Fibroblast of lung (primary cell): ENCODE data around the gene CYP26C1. TPM values are rescaled to one million over a fixed set of nuclear protein-coding genes. Genes with fewer than 3 reads are reported as not detected.

Experiments
- DNase-seq, 2 donors: peaks; one replicate each; pipeline versions ENCODE4 v3.0.0 to v3.0.0-alpha.2; 2010; ENCODE audit warnings: low read depth in 2 of 2
- H2AFZ ChIP-seq: 2 replicates; pipeline ENCODE4 v1.5.1; 2012; ENCODE audit warnings: low read length, control low read depth, inconsistent platforms
- H3K27ac ChIP-seq: 2 replicates; pipeline ENCODE4 v1.5.1; 2011; ENCODE audit warnings: low read length, control low read depth; ENCODE audit not compliant: insufficient read depth
- H3K27me3 ChIP-seq: 2 replicates; pipeline ENCODE4 v1.5.1; 2011; ENCODE audit warnings: mild to moderate bottlenecking, low read length; ENCODE audit not compliant: control insufficient read depth, insufficient read depth
- H3K36me3 ChIP-seq: 2 replicates; pipeline ENCODE4 v1.5.1; 2011; ENCODE audit warnings: low read length; ENCODE audit not compliant: control insufficient read depth, insufficient read depth
- H3K4me1 ChIP-seq: 2 replicates; pipeline ENCODE4 v1.5.1; 2011; ENCODE audit warnings: low read length; ENCODE audit not compliant: control insufficient read depth, insufficient read depth; ENCODE audit errors: extremely low read depth
- H3K4me2 ChIP-seq: 2 replicates; pipeline ENCODE4 v1.5.1; 2011; ENCODE audit warnings: low read length, control low read depth; ENCODE audit not compliant: insufficient read depth; ENCODE audit errors: extremely low read depth
- H3K4me3 ChIP-seq, 4 experiments: fragments of 200-600 bp in 1 of 4; sonication (generic) in 1 of 4; replicated peaks in 1 of 4; 2 replicates each; pipeline ENCODE4 v1.5.1; 2011 to 2016; ENCODE audit warnings: low read length in 4 of 4, low read depth in 3 of 4, mild to moderate bottlenecking in 3 of 4, control low read depth in 2 of 4, inconsistent platforms in 1 of 4, mixed read lengths in 1 of 4; ENCODE audit not compliant: insufficient read depth in 1 of 4; ENCODE audit errors: control extremely low read depth in 1 of 4
- H3K79me2 ChIP-seq: 2 replicates; pipeline ENCODE4 v1.5.1; 2012; ENCODE audit warnings: mild to moderate bottlenecking, low read length, inconsistent platforms; ENCODE audit not compliant: control insufficient read depth, insufficient read depth
- H3K9ac ChIP-seq: 2 replicates; pipeline ENCODE4 v1.5.1; 2011; ENCODE audit warnings: mild to moderate bottlenecking, low read length, control low read depth; ENCODE audit not compliant: insufficient read depth
- H3K9me3 ChIP-seq: 2 replicates; pipeline ENCODE4 v1.5.1; 2012; ENCODE audit warnings: low read depth, low read length; ENCODE audit not compliant: control insufficient read depth, insufficient read depth
- H4K20me1 ChIP-seq: 2 replicates; pipeline ENCODE4 v1.5.1; 2011; ENCODE audit warnings: low read length; ENCODE audit not compliant: control insufficient read depth, insufficient read depth; ENCODE audit errors: extremely low read depth
- CTCF ChIP-seq, 2 donors: IDR thresholded peaks in 1 of 2; conservative IDR thresholded peaks in 1 of 2; 1 replicate in 1 of 2; 2 replicates in 1 of 2; pipeline ENCODE4 v1.5.1; 2011 to 2012; ENCODE audit warnings: low read length in 2 of 2, control low read depth in 1 of 2, inconsistent platforms in 1 of 2, low read depth in 1 of 2, mild to moderate bottlenecking in 1 of 2
- EZH2 ChIP-seq: IDR thresholded peaks from 2 replicates; pipeline ENCODE4 v1.5.1; 2012; ENCODE audit warnings: low read length, control low read depth, mild to moderate bottlenecking; ENCODE audit errors: missing control alignments
- polyA plus RNA-seq, 2 donors: library from polyadenylated mRNA; depleted of rRNA in 1 of 2; stranded (reverse) in 1 of 2; unstranded in 1 of 2; fragments of >200 nt; gene quantifications; 2 replicates each; pipeline ENCODE4 v1.2.1, GENCODE V29; 2011 to 2012; ENCODE audit warnings: missing spikeins in 1 of 2
- total RNA-seq: library from RNA; depleted of rRNA; stranded (reverse); fragments of >200 nt; gene quantifications from 2 replicates; pipeline ENCODE4 v1.2.1, GENCODE V29; 2014

The CYP26C1 gene
- total and polyA plus RNA-seq, 2 donors (not counting 1 experiment from before 2014, with no cell fraction given): under 0.01 to 0.03 TPM

GRCh38 chr10:93080350-93081046 lies 19.9 kb downstream of the CYP26C1 start:
- Histone ChIP-seq H3K4me2 (peak overlapping the region; percentile 51), H3K4me3 (peak overlapping the region in 2 of 4 experiments; percentile 18 to 39)

GRCh38 chr10:93081318-93081717 lies 20.7 kb downstream of the CYP26C1 start:
- Histone ChIP-seq H3K4me1 (no peaks in the 10 kb centered on the region), H3K9me3 (no peaks in the 10 kb centered on the region), H4K20me1 (no peaks in the 10 kb centered on the region), H3K27me3 (peaks cover 6% of the 10 kb centered on the region), H3K79me2 (no peaks in the 10 kb centered on the region), H3K4me2 (no peak overlapping the region), H3K4me3 (no peak overlapping the region), H3K36me3 (no peaks in the 10 kb centered on the region), H2AFZ (no peak overlapping the region), H3K27ac (no peak overlapping the region), H3K9ac (no peak overlapping the region)
- no peak for DNase-seq
- TF ChIP-seq CTCF (conservative IDR thresholded peaks at IDR 0.05 in 1 of 2, IDR thresholded peaks at IDR 0.05 in 1 of 2; ENCODE audit: low read depth in 1 of 2, low read length in 2 of 2): no peak

More at GRCh38 chr10:93080350-93081046, 19.9 kb downstream of the CYP26C1 start:
- no peaks in the 10 kb centered on the region for H4K20me1 ChIP-seq
- no peak overlapping the region for H3K9ac ChIP-seq
- H3K9me3 ChIP-seq: no peaks in the 10 kb centered on the region
- H3K27me3 ChIP-seq: peaks cover 12% of the 10 kb centered on the region
- no peaks in the 10 kb centered on the region for H3K36me3 ChIP-seq
- TF ChIP-seq EZH2 (no peak), CTCF (conservative IDR thresholded peaks at IDR 0.05 in 1 of 2, IDR thresholded peaks at IDR 0.05 in 1 of 2; ENCODE audit: low read depth in 1 of 2, low read length in 2 of 2) (peak; percentile 78 to 92)
- peak overlapping the region; percentile 36 for H2AFZ ChIP-seq
- no peaks in the 10 kb centered on the region for H3K4me1 ChIP-seq
- no peak overlapping the region for H3K27ac ChIP-seq
- H3K79me2 ChIP-seq: no peaks in the 10 kb centered on the region
- DNase-seq: peak; percentile 40 to 61

- no peak for TF ChIP-seq CTCF (conservative IDR thresholded peaks at IDR 0.05 in 1 of 2, IDR thresholded peaks at IDR 0.05 in 1 of 2; ENCODE audit: low read depth in 1 of 2, low read length in 2 of 2)
- no peak for TF ChIP-seq EZH2
- Histone ChIP-seq H3K27me3 (peaks cover 6% of the 10 kb centered on the region), H3K4me2 (no peak overlapping the region), H4K20me1 (no peaks in the 10 kb centered on the region), H3K27ac (no peak overlapping the region), H3K36me3 (no peaks in the 10 kb centered on the region), H2AFZ (no peak overlapping the region), H3K4me3 (no peak overlapping the region), H3K79me2 (no peaks in the 10 kb centered on the region), H3K4me1 (no peaks in the 10 kb centered on the region), H3K9ac (no peak overlapping the region), H3K9me3 (no peaks in the 10 kb centered on the region)
- peak in 1 of 2 donors; percentile 70 for DNase-seq
These were observed 21.2 kb downstream of the CYP26C1 start for GRCh38 chr10:93081834-93082233.
